ENCODE measurements around the gene OCIAD1.
A peak's percentile ranks its signal among the peaks of the same experiment; 100 is the strongest.
"Not testable (repeated sequence)": the region's sequence is repeated elsewhere in the genome, so short reads cannot be mapped to it uniquely, and the experiment has no call there.

OCIAD1 gene

DNA sequence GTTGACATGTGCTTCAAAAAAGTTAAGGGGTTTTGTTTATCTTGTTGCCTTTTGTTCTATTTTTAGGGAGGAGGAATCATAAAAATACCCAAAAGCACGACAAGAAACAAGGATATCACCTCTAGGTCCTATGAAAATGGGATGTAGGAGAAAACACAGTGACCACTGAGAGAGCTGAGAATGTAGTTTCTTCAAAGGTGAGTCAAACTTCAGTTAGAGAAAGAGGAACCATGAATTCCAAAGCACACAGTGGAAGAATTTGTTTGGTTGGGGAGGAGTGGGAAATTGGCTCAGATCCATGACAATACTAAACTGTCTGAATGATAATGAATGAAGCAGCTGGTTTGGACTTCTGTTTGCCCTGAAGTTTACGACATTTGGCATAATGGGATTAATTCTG, 31.7 kb upstream of the OCIAD1 start:
- TF ChIP-seq, protein P1, sequence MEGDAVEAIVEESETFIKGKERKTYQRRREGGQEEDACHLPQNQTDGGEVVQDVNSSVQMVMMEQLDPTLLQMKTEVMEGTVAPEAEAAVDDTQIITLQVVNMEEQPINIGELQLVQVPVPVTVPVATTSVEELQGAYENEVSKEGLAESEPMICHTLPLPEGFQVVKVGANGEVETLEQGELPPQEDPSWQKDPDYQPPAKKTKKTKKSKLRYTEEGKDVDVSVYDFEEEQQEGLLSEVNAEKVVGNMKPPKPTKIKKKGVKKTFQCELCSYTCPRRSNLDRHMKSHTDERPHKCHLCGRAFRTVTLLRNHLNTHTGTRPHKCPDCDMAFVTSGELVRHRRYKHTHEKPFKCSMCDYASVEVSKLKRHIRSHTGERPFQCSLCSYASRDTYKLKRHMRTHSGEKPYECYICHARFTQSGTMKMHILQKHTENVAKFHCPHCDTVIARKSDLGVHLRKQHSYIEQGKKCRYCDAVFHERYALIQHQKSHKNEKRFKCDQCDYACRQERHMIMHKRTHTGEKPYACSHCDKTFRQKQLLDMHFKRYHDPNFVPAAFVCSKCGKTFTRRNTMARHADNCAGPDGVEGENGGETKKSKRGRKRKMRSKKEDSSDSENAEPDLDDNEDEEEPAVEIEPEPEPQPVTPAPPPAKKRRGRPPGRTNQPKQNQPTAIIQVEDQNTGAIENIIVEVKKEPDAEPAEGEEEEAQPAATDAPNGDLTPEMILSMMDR (IDR thresholded peaks at IDR 0.05; ENCODE audit: low read depth, low read length), result no peak
- H3K4me3 ChIP-seq (replicated peaks in 1 of 2; ENCODE audit: low read depth in 2 of 2, low read length in 2 of 2), result no peak overlapping the region
- peak in 1 of 2 donors; percentile 36 for DNase-seq (ENCODE audit: low read depth in 2 of 2)

DNA sequence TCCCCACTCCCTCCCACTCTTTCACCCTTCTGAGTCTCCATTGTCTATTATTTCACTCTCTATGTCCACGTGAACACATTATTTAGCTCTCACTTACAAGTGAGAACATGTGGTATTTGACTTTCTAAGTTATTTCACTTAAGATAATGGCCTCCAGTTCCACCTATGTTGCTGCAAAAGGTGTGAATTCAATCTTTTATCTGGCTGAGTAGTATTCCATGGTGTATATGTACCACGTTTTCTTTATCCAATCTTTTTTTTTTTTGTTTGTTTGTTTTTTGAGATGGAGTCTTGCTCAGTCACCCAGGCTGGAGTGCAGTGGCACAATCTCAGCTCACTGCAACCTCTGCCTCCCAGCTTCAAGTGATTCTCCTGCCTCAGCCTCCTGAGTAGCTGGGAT, 30.7 kb upstream of the OCIAD1 start:
- not testable (repeated sequence) for H3K4me3 ChIP-seq (replicated peaks in 1 of 2; ENCODE audit: low read depth in 2 of 2, low read length in 2 of 2); DNase-seq (ENCODE audit: low read depth in 2 of 2)

DNA sequence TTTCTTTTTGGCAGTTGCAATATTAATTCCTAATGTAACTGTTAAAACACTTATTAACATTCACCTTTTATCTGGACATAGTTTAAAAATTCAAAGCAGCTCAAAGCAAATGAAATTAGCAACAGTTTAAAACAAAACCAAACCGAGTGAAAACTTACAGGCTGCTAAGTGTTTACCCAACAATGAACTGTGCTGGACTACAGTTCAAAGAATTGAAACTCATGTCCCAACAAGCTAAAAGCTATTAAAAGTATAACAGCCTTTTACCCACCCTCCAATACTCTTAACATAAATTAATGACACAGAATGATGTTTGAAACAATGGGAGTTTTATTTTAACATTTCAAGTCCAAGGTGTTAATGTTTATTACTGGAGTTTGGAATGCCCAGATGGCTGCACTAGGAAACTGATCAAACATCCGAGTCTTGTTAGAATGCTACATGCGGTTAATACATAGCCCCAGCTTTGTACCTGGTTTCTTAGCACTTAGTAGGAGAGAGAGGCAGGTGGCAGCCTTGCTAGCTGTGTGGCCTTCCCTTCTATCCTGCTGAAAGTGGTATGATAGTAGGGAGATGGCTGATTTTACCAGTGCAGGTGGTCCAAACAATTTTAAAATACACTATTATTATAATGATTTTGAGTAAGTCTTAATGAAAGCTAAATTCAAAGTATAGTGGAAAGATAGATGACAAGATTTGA, 29.7 kb upstream of the OCIAD1 start:
- no peak overlapping the region for H3K4me3 ChIP-seq (replicated peaks in 1 of 2; ENCODE audit: low read depth in 2 of 2, low read length in 2 of 2)
- no peak for DNase-seq (ENCODE audit: low read depth in 2 of 2)
- TF ChIP-seq, protein P1 (IDR thresholded peaks at IDR 0.05; ENCODE audit: low read depth, low read length), result no peak

DNA sequence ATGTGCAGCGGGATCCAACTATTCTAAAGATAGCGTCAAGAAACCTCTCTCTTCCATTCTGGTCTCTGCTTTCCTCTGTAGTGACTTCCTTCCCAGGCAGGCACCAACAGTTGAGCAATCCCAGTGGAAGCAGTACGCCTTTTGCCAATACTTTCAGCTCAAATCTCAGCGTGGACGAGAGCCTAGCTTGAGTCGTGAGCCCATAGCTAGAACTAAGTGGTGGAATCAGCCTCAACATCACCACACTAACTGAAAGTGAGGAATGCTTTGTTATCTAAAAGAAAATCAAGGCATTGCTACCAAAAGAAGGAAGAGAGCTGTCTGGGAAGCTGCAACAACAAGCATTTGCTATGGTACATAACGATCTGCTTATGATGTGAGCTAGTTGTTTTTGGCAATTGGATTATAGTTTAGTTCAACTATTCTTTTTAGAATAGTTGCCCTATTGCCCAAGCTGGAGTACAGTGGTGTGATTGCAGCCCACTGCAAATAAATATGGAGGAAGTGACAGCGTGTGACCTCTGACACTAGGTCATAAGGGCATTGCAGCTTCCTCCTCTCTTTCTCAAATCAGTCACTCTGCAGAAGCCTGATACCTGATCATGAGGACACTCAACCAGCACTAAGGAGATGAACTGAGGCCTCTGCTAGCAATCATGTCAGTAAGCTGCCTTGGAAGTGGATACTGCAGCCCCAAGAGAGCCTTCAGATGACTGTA, 26.1 kb upstream of the OCIAD1 start:
- H3K4me3 ChIP-seq (replicated peaks in 1 of 2; ENCODE audit: low read depth in 2 of 2, low read length in 2 of 2), result no peak overlapping the region
- TF ChIP-seq, protein P1 (IDR thresholded peaks at IDR 0.05; ENCODE audit: low read depth, low read length), result no peak
- peak in 1 of 2 donors; percentile 43 for DNase-seq (ENCODE audit: low read depth in 2 of 2)

DNA sequence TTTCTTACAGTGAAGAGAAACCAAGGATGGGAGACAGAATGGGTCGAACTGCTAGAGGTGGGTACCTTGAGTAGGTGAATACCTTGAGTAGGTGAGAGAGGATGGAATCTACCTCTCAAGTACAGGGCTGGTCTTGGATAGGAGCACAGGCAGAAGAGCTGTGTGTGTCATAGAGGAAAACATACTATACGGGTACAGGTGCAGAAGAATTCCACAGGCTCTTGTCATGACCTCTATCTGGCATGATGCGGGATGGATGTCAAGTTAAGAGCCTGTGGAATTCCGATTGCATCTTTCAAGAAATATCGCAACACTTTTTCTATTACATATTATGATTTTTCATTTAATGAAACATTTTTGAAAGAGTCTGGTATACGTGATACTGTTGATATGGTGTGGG, 18.0 kb upstream of the OCIAD1 start:
- DNase-seq (ENCODE audit: low read depth in 2 of 2), result no peak
- no peak overlapping the region for H3K4me3 ChIP-seq (replicated peaks in 1 of 2; ENCODE audit: low read depth in 2 of 2, low read length in 2 of 2)
- TF ChIP-seq, protein P1 (IDR thresholded peaks at IDR 0.05; ENCODE audit: low read depth, low read length), result no peak

DNA sequence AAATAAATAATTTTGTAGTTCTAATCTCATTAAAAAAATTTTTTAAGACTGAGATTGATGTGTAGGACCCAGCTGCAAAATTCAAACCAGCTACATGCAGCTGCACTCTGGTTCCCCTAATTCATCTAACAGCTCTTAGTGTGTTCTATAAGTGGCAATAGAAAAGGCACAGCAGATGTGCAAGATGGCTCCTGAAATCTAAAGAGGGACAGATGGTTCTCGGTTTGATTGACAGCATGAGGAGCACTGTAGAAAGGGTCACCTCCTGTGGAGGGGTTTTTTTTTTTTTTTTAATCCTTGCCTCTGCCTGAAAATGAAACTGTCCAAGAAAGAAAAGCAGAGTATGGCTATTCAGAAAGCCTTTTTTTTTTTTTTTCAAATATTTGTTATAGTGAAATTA, 16.9 kb upstream of the OCIAD1 start:
- TF ChIP-seq, protein P1 (IDR thresholded peaks at IDR 0.05; ENCODE audit: low read depth, low read length), result no peak
- H3K4me3 ChIP-seq (replicated peaks in 1 of 2; ENCODE audit: low read depth in 2 of 2, low read length in 2 of 2), result no peak overlapping the region
- DNase-seq (ENCODE audit: low read depth in 2 of 2), result no peak

DNA sequence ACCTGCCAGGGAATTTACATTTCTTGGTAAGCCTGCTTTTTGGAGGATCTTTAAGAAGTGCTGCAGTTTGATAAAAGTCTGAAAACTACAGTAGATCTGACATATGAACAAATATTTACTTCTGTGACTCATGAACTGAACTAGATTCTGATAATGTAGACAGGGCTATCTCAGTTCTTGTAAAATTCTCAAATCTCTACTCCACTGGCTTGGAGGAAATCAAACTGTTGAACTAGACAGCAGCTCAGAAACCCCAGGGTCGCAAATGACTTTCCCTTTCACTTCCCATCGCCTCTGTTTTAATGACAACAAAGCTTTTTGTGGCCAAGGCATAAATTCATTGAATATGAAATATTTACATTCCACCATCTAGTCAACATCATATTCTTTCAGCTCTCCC, 15.4 kb upstream of the OCIAD1 start:
- TF ChIP-seq, protein P1 (IDR thresholded peaks at IDR 0.05; ENCODE audit: low read depth, low read length), result no peak
- DNase-seq (ENCODE audit: low read depth in 2 of 2), result no peak
- H3K4me3 ChIP-seq (replicated peaks in 1 of 2; ENCODE audit: low read depth in 2 of 2, low read length in 2 of 2), result no peak overlapping the region

DNA sequence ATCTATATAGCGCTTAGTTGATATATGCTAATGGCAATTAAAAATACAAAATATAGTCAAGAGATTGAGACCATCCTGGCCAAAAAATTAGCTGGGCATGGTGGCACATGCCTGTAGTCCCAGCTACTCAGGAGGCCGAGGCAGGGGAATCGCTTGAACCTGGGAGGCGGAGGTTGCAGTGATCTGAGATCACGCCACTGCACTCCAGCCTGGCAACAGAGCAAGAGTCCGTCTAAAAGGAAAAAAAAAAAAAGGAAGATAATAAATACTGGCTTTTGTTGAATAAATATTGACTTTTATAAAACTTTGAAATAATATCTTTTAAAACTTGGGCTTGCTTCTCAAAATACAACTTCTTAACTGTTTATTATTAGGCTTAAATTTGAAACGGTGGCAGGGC, 14.6 kb upstream of the OCIAD1 start:
- not testable (repeated sequence) for H3K4me3 ChIP-seq (replicated peaks in 1 of 2; ENCODE audit: low read depth in 2 of 2, low read length in 2 of 2); DNase-seq (ENCODE audit: low read depth in 2 of 2)
